Neural progenitor cell (in vitro differentiated cells): ENCODE measurements around the gene C1orf50. TPM values are rescaled to one million over a fixed set of nuclear protein-coding genes. Genes with fewer than 3 reads are reported as not detected.

Experiments
- DNase-seq: peaks from one replicate; pipeline ENCODE4 v3.0.0-alpha.2; 2016; ENCODE audit warnings: low spot score
- H2AFZ ChIP-seq: fragments of 200-600 bp; sonication (generic); replicated peaks from 2 replicates; pipeline ENCODE4 v1.6.1; 2016; ENCODE audit warnings: antibody characterized with exemption
- H3F3A ChIP-seq: fragments of 200-600 bp; sonication (generic); 2 replicates; pipeline ENCODE4 v1.6.1; 2016; ENCODE audit warnings: antibody characterized with exemption, low read depth
- H3K27ac ChIP-seq: fragments of 200-600 bp; sonication (generic); 2 replicates; pipeline ENCODE4 v1.5.1; 2016; ENCODE audit warnings: mild to moderate bottlenecking
- H3K27me3 ChIP-seq: fragments of 200-600 bp; sonication (generic); 2 replicates; pipeline ENCODE4 v1.6.1; 2016; ENCODE audit warnings: mild to moderate bottlenecking, moderate library complexity
- H3K36me3 ChIP-seq: fragments of 200-600 bp; sonication (generic); 2 replicates; pipeline ENCODE4 v1.5.1; 2016
- H3K4me1 ChIP-seq: fragments of 200-600 bp; sonication (generic); 2 replicates; pipeline ENCODE4 v1.6.1; 2016; ENCODE audit warnings: mixed run types
- H3K4me2 ChIP-seq: fragments of 200-600 bp; sonication (generic); 2 replicates; pipeline ENCODE4 v1.6.1; 2016
- H3K4me3 ChIP-seq: fragments of 200-600 bp; sonication (generic); 2 replicates; pipeline ENCODE4 v1.5.1; 2016
- H3K79me2 ChIP-seq: fragments of 200-600 bp; sonication (generic); 2 replicates; pipeline ENCODE4 v1.6.1; 2016; ENCODE audit warnings: low read depth
- H3K9ac ChIP-seq: fragments of 200-600 bp; sonication (generic); 2 replicates; pipeline ENCODE4 v1.6.1; 2016
- H3K9me3 ChIP-seq: fragments of 200-600 bp; sonication (generic); 2 replicates; pipeline ENCODE4 v1.5.1; 2016; ENCODE audit warnings: low read depth
- H4K20me1 ChIP-seq: fragments of 200-600 bp; sonication (generic); 2 replicates; pipeline ENCODE4 v1.6.1; 2016; ENCODE audit warnings: low read depth
- H3K27ac Mint-ChIP-seq: 3 replicates; pipeline ENCODE4 v1.8.0; 2021; ENCODE audit warnings: mixed read lengths
- H3K27me3 Mint-ChIP-seq: 2 replicates; pipeline ENCODE4 v1.8.0; 2022; ENCODE audit warnings: low read depth, mild to moderate bottlenecking, inconsistent platforms, moderate library complexity, mixed read lengths; ENCODE audit not compliant: insufficient read depth
- H3K36me3 Mint-ChIP-seq: 3 replicates; pipeline ENCODE4 v1.8.0; 2021; ENCODE audit warnings: mixed read lengths
- H3K4me1 Mint-ChIP-seq: 3 replicates; pipeline ENCODE4 v1.8.0; 2021; ENCODE audit warnings: mixed read lengths
- H3K4me3 Mint-ChIP-seq: 3 replicates; pipeline ENCODE4 v1.8.0; 2021; ENCODE audit warnings: mild to moderate bottlenecking, moderate library complexity, mixed read lengths
- H3K9me3 Mint-ChIP-seq: 3 replicates; pipeline ENCODE4 v1.8.0; 2020; ENCODE audit warnings: mixed read lengths
- CTCF ChIP-seq: fragments of 200-600 bp; sonication (generic); IDR thresholded peaks from 2 replicates; pipeline ENCODE4 v1.5.1; 2017; ENCODE audit warnings: antibody characterized with exemption, mild to moderate bottlenecking
- EZH2 ChIP-seq: fragments of 200-600 bp; sonication (generic); IDR thresholded peaks from 2 replicates; pipeline ENCODE4 v1.6.1; 2017; ENCODE audit warnings: antibody characterized with exemption, mild to moderate bottlenecking, moderate library complexity
- EZH2phosphoT487 ChIP-seq: fragments of 200-600 bp; sonication (generic); IDR thresholded peaks from 2 replicates; pipeline ENCODE4 v1.6.1; 2017; ENCODE audit warnings: antibody characterized with exemption
- total RNA-seq: library from RNA; depleted of rRNA; stranded (reverse); fragments of >200 nt; gene quantifications from 2 replicates; pipeline ENCODE4 v1.2.3, GENCODE V29; 2015; ENCODE audit warnings: low replicate concordance

Gene C1orf50
- total RNA-seq, 1 donor from 2014 or later, result 19.0 TPM

GRCh38 chr1:42742617-42743316 is 24.3 kb upstream of the C1orf50 start:
- H3K27me3 ChIP-seq, result no peaks in the 10 kb centered on the region
- no peak for TF ChIP-seq EZH2
- TF ChIP-seq EZH2phosphoT487, result no peak
- no peak for TF ChIP-seq CTCF
- H3F3A ChIP-seq, result peaks cover 23% of the 10 kb centered on the region
- H3K4me1 ChIP-seq, result peaks cover 21% of the 10 kb centered on the region
- peaks cover 12% of the 10 kb centered on the region for H3K36me3 Mint-ChIP-seq
- H3K4me2 ChIP-seq, result no peak overlapping the region
- peak overlapping the region; percentile 53 for H3K4me3 Mint-ChIP-seq
- H4K20me1 ChIP-seq, result no peaks in the 10 kb centered on the region
- H3K36me3 ChIP-seq, result no peaks in the 10 kb centered on the region
- no peaks in the 10 kb centered on the region for H3K9me3 ChIP-seq
- H3K79me2 ChIP-seq, result no peaks in the 10 kb centered on the region
- no peak for DNase-seq
- no peak overlapping the region for H3K4me3 ChIP-seq
- peaks cover 13% of the 10 kb centered on the region for H3K27me3 Mint-ChIP-seq
- H2AFZ ChIP-seq, result no peak overlapping the region
- H3K9ac ChIP-seq, result no peak overlapping the region
- H3K4me1 Mint-ChIP-seq, result peaks cover 38% of the 10 kb centered on the region
- no peaks in the 10 kb centered on the region for H3K9me3 Mint-ChIP-seq
- H3K27ac ChIP-seq, result no peak overlapping the region
- peak overlapping the region; percentile 72 for H3K27ac Mint-ChIP-seq

GRCh38 chr1:42743317-42744147 is 23.5 kb upstream of the C1orf50 start:
- Histone ChIP-seq H3K4me1 (peaks cover 21% of the 10 kb centered on the region), H3K27me3 (no peaks in the 10 kb centered on the region), H3K27ac (no peak overlapping the region), H3K4me3 (no peak overlapping the region), H3K9ac (no peak overlapping the region), H3K36me3 (no peaks in the 10 kb centered on the region), H2AFZ (no peak overlapping the region), H3K79me2 (no peaks in the 10 kb centered on the region), H4K20me1 (no peaks in the 10 kb centered on the region), H3K4me2 (no peak overlapping the region), H3F3A (peaks cover 23% of the 10 kb centered on the region), H3K9me3 (no peaks in the 10 kb centered on the region)
- Mint-ChIP-seq H3K27me3 (peaks cover 13% of the 10 kb centered on the region), H3K4me1 (peaks cover 38% of the 10 kb centered on the region), H3K9me3 (no peaks in the 10 kb centered on the region), H3K4me3 (peak overlapping the region; percentile 22), H3K36me3 (peaks cover 19% of the 10 kb centered on the region), H3K27ac (peak overlapping the region; percentile 89)
- TF ChIP-seq CTCF (no peak), EZH2phosphoT487 (no peak), EZH2 (no peak)
- DNase-seq, result no peak

- Mint-ChIP-seq H3K27ac (peak overlapping the region; percentile 89), H3K4me3 (no peak overlapping the region), H3K27me3 (peaks cover 13% of the 10 kb centered on the region), H3K36me3 (peaks cover 25% of the 10 kb centered on the region), H3K4me1 (peaks cover 37% of the 10 kb centered on the region), H3K9me3 (no peaks in the 10 kb centered on the region)
- TF ChIP-seq EZH2phosphoT487 (no peak), EZH2 (no peak), CTCF (no peak)
- Histone ChIP-seq H3K4me3 (no peak overlapping the region), H3K9ac (no peak overlapping the region), H3K4me2 (no peak overlapping the region), H4K20me1 (no peaks in the 10 kb centered on the region), H3K27ac (no peak overlapping the region), H3K4me1 (peaks cover 21% of the 10 kb centered on the region), H3K27me3 (no peaks in the 10 kb centered on the region), H3F3A (peaks cover 23% of the 10 kb centered on the region), H3K36me3 (no peaks in the 10 kb centered on the region), H3K9me3 (no peaks in the 10 kb centered on the region), H3K79me2 (no peaks in the 10 kb centered on the region), H2AFZ (no peak overlapping the region)
- no peak for DNase-seq
Measured at GRCh38 chr1:42744148-42744413, 23.0 kb upstream of the C1orf50 start.
